NCI-H146 (cell line): Measurements from ENCODE around the gene CENPP.

ENCODE experiments used
- DNase-seq: peaks from one replicate; lab custom pipeline; 2025; lab: John Stamatoyannopoulos, UW

CENPP gene

DNA sequence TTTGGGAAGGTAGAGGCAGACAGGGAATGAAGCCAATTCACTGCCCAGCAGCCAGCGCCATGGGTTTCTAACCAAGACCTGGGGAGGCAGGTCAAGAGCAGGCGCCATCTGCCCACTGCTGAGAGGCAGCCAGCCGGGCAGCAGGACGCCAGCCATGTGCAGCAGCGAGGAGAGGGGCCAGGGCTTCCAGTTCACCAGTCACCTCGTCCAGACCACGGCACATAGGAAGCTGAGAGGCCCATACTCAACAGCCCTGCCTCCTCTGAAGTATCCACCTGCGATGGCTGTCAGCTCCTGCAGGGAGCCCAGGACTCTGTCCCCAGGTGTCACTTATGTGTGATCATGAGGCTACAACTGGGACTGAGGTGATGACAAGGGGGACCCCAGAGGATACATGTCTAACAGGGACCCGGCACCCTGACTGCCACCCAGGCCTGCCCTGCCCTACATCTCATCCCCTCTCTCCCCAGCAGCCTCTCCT lies 314.1 kb downstream of the CENPP start:
- no peak for DNase-seq

DNA sequence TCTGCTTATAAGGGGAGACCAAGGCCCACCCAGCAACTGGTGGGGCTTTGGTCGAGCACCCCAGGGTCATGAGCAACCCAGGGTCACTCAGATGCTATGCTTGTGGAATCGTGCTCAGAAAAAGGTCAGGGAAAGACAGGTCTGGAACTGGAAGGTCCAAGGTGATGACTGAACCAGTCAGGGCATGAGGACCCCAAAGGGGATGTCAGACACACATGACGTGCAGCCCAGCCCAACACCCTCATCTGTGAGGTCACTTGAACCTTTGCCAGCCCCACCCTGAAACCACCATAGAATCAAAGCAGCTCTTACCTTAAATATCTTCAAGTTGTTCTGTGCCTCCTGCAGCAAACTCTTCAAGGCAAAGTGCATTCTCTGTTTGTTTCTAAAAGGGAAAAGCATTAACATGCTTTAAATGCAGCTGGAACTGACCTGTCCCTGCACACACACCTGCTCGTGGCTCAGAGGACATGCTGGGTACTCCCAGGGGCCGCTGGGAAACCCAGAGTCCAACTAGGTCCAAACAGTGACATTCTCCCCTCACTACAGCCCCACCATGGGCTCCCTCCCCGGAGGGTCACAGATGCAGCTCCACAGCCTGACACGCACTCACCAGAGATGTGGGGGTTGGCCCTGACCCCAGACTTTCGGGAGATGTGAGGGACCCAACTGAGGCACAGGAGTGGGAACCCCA lies 314.8 kb downstream of the CENPP start:
- no peak for DNase-seq

- DNase-seq = no peak
Observed at GRCh38 chr9:92641092-92641809, 315.5 kb downstream of the CENPP start.

GRCh38 chr9:92642041-92642451 lies 316.3 kb downstream of the CENPP start:
- DNase-seq = no peak

DNA sequence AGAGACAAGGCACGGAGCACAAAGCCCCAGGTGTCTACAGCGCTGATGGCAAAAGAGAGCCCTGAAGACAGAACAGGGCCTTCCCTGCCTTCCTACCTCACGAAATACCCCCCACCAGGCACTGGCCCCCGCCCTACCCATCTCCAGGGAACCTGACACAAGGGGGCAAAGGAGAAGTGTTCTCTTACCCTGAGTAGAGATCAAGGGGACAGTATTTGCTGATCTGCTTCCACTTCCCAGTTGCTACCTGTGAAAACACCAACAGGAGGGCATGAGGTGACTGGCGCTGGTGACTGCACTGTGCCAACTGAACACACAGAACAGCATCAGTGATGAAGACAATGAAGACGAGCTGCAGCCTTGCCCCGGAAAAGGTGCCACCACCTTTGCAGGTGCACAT lies 316.8 kb downstream of the CENPP start:
- DNase-seq = no peak

- no peak for DNase-seq
Observed at GRCh38 chr9:92644278-92644677, 318.5 kb downstream of the CENPP start.

DNA sequence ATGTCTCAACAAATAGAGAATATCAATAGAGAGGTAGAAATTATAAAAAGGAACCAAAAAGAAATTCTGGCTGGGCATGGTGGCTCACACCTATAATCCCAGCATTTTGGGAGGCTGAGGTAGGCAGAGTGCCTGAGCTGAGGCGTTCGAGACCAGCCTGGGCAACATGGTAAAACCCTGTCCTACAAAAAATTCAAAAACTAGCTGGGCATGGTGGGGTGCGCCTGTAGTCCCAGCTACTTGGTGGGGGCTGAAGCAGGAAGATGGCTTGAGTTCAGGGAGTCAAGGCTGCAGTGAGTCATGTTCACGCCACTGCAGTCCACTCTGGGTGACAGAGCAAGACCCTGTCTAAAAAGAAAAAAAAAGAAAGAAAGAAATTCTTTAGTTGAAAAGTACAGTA lies 319.3 kb downstream of the CENPP start:
- no peak for DNase-seq

- DNase-seq = no peak
Observed at GRCh38 chr9:92647671-92648473, 322.1 kb downstream of the CENPP start.

DNA sequence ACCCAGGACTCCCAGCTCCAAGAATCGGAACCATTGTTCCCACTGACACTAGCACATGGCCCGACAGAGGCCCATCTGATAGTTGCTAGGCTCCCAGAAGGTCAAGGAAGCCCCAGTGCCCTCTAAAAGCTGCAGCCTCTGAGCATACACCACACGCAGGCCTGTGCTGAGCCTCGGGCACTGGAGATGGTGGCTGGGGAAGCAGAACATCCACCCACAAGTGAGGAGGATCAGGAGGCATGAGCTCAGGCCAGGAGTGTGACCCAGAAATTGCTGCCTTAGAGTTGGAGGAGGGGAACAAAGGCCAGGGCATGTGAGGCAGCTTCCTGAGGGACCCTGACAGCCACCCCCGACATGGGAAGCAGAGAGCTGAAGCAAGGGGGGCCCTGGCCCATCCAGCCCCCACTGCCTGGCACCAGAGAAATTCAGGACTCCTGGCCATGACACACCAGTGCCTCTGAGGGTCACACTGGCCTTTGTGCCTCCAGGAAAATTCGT lies 322.8 kb downstream of the CENPP start:
- no peak for DNase-seq

DNA sequence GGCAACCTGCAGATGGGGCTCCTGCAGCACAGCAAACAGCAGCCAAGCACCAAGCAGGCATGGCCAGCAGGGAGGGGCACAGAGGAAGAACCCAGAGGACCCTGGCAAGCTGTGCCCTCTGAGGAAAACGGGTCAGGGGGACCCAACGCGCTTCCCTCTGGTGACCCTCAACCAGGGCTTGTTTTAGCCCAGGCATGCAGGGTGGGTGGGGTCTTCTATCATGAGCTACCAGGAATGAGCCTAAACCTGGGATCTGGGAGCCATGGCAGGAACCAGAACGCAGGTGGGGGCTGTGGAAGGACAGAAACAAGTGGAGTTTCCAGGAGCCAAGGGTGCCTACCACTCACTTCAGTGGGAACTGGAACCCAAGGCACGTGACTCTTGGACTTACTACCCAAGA lies 323.3 kb downstream of the CENPP start:
- DNase-seq = no peak

GRCh38 chr9:92650296-92650695 lies 324.5 kb downstream of the CENPP start:
- DNase-seq = no peak

DNA sequence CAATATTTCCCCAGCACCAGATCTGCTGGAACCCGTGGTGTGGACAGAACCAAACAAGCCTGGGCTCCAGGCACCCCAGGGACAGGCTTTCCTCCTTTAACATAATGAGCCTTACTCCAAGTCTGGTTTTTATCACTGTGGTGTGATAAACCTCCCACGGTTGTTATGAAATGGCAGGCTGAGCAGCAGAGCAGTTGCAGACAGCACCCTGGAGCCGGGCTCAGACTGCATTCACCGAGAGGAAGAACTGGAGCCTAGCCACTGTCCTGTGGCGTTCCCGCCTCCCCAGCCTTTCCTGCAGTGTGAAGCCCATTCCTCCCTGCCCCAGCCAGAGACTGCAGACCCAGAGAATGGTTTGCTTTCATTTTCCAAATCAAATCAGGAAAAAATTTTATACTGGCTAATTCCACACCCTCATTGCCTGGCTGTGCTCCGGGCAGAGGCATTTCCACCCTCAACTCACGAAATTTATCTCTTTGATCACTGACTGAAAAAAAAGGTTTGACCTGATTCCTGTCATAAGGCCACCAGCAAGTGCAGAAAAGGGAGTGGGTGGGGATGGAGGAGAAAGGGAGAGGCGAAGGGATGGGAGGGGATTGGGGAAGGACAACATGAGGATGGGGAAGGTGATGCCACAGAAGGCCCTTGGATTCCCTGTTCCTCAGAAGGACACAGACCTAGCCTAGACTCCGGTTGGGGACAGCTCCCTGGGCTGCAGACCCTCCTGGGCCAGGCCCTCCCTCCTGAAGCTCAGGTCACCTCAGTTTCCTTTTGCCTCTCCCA lies 325.3 kb downstream of the CENPP start:
- no peak for DNase-seq

DNA sequence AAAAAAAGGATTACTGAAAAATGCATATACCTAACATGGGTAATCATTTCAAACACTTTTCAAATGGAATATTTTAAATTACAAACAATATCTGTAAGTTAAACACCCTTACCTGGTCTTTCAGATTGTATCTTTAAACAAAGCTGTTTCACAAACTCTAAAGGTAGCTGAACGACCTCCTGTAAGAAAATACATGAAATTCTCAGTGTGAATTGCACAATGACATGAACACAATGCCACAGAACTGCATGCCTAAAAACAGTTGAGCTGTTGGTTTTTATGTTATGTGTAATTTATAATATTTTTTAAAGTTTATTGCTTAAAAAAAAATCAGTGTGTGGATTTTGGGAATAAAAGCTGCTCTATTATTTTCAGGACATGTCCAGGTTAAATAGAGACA lies 326.7 kb downstream of the CENPP start:
- DNase-seq = no peak

DNA sequence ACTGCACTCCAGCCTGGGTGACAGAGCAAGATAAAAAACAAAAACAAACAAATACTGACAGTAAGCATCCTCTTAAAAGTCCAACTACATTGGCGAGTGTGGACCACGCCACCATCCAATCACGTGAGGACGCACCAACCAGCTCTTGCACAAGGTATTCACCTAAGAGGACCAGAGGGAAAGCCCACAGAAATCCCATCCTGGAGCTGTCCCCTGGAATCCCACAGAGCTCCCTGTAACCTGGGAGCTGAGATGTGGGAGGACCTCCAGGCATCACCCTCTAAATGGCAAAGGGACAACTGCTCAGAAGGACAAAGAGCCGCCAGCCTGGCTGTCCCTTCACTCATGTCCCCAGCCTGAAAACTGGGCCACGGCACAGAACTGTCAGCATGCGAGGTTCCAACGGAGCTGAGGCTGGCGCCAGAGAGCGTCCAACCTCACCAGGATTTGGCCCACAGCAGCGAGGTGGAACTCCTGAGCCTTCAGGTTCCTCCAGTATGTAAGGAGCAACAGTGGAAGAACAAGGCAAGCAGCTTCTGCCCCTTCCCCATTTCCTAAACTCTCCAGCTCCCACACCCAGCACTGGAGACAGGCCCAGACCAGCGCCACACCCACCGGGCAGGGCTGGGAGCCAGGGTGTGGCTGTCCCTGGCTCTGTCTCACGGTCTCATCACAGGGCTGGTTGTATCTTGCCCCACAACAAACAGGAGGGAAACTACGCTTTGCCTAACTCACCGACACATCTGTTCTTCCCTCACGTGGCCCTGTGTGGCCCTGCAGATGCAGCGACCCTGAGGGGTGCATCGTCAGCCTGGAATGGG lies 328.9 kb downstream of the CENPP start:
- DNase-seq = no peak

DNA sequence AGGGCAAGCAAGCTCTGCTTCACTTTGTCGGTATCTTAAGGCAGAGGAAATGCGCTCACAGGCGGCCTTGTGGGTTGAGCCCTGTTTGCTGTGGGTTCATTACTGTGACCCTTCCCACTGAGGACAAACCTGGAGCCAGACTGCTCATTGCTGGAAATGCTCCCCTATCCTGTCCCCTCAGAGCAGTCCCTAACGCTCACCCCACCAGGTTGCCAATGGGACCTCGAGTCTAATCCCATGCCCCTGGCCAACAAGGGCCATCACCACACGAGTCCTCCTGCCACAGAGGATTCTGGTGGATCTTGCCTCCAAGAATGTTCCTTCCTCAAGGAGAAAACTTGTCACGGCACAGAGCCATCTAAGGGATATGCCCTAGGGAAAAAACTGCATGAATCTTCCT lies 329.6 kb downstream of the CENPP start:
- DNase-seq = no peak

- no peak for DNase-seq
Observed at GRCh38 chr9:92655896-92656536, 330.3 kb downstream of the CENPP start.

- no peak for DNase-seq
Observed at GRCh38 chr9:92656537-92656925, 330.8 kb downstream of the CENPP start.

DNA sequence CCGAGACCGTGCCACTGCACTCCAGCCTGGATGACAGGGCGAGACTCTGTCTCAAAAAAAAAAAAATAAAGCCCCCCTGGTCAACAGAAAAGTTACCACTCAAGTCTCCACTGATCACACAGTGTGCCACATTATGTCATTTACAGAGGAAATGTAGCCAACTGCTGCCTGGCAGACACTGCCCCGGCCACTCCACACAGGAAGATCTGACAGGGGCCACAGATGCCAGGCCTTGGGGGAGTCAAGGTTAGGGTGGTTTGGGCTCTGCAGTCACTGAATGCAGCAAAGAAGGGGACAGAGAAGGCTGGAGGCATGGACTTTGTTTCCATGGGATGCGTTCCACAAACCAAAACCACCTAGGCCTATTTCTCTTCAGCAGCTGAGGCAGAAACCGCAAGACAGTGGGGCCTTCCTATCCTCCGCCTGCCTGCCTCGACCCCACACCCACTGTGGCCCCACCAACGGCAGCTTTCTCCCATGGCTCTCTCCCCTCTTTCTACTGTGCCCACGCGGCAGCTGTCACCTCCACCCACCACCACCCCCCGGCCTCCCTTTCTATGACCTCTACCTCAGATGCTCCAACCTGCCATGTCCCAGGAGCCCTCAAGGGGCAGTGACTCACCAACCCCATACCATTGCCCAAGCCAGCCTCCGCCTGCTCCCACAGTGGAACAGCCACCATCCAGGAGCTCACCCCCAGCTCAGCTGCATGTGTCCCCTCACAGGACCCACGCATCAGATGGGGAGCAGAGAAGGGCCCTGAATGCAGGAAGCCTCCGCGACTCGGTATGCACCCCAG lies 331.7 kb downstream of the CENPP start:
- DNase-seq = no peak

DNA sequence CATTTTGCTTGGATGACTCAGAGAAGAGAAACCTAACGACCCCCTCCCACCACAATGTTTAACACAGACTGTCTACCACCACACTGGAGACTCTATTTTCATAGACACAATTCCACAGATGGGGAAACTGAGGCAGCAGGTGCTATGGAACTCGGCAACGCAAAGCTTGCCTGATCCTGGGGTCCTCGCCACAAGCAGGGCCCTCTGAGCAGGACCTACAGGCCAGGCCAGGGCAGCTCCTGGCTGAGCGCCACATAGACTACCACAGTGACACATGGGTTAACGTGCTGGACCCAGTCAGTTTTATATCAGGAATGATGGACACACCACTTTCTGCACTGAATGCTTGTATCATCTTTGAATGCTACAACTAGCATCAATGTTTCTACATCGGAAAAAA lies 332.4 kb downstream of the CENPP start:
- DNase-seq = no peak

GRCh38 chr9:92658611-92659010 lies 332.9 kb downstream of the CENPP start:
- no peak for DNase-seq
